Transverse colon (tissue), 3 donors: ENCODE data around the gene IZUMO4.
A peak's percentile ranks its signal among the peaks of the same experiment; 100 is the strongest.

Experiments
- CTCF ChIP-seq, 5 experiments: fragments of 200-600 bp in 3 of 5; fragments of 450-650 bp in 2 of 5; sonication (generic) in 3 of 5; IDR thresholded peaks; 1 replicate in 2 of 5; 2 replicates in 3 of 5; pipeline ENCODE4 v1.5.1; 2016 to 2017; ENCODE audit warnings: antibody characterized with exemption in 5 of 5, inconsistent platforms in 3 of 5, mild to moderate bottlenecking in 2 of 5, moderate library complexity in 1 of 5
- EP300 ChIP-seq: sonication (generic); formaldehyde crosslinking; IDR thresholded peaks from one replicate; pipeline ENCODE4 v1.6.1; 2017; ENCODE audit warnings: antibody characterized with exemption, low read depth

DNA sequence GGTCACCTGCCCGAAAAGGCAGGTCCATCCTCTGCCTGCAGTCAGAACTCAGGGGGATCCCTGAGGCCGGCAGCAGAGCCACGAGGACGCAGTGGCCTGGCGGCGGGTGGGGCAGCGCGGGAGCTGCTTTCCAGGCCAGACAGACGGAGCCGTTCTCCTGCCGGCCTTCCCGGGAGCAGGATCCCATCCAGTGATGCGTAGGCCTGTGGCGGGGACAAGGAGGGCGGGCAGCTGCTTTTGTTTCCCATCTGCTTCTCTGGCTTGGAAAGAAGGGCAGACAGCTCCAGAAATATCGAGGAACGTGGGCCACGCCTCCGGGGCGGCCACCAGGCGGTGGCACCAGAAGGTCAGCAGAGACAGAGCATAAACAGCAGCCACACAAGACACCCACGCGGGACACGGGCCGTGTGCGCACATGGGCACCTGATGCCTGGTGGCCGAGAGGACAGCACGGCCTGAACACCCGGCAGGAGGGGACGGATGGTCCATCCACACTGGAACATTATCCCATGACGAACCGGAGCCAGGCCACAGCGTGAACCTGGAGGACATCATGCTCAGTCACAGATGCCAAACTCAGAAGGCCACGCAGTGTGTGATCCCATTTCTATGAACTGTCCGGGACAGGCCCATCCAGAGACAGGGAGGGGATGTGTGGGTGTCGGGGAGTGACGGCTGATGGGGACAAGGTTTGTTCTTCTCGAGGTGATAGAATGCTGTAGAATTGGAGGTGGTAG is 31.8 kb upstream of the IZUMO4 start:
- TF ChIP-seq CTCF (IDR thresholded peaks at IDR 0.05) (peak in 3 of 5 experiments; percentile 7 to 25 (median 19)), EP300 (peak; percentile 96)
